Breast epithelium (tissue), 4 donors: ENCODE results near the gene NAV2. TPM values are rescaled to one million over a fixed set of nuclear protein-coding genes. Genes with fewer than 3 reads are reported as not detected.
A peak's percentile ranks its signal among the peaks of the same experiment; 100 is the strongest.

Experiments
- DNase-seq, 2 donors: peaks; one replicate each; pipeline ENCODE4 v3.0.0-alpha.2; 2019; ENCODE audit warnings: low spot score in 2 of 2
- H3K27ac ChIP-seq, 2 donors: fragments of 200-600 bp; sonication (generic) in 1 of 2; one replicate each; pipeline ENCODE4 v1.5.1; 2016 to 2019; ENCODE audit warnings: mild to moderate bottlenecking in 1 of 2
- H3K27me3 ChIP-seq, 2 donors: fragments of 200-600 bp; sonication (generic) in 1 of 2; one replicate each; pipeline versions ENCODE4 v1.5.1 to v1.6.0; 2017 to 2019; ENCODE audit warnings: control low read depth in 1 of 2, mild to moderate bottlenecking in 1 of 2
- H3K36me3 ChIP-seq: fragments of 200-600 bp; one replicate; pipeline ENCODE4 v1.5.1; 2019
- H3K4me1 ChIP-seq, 2 donors: fragments of 200-600 bp; sonication (generic); one replicate each; pipeline ENCODE4 v1.5.1; 2016 to 2019; ENCODE audit warnings: control low read depth in 1 of 2
- H3K4me3 ChIP-seq, 3 donors: fragments of 200-600 bp; sonication (generic); 1 replicate in 2 of 3; 2 replicates in 1 of 3; pipeline ENCODE4 v1.5.1; 2016 to 2019; ENCODE audit warnings: mild to moderate bottlenecking in 3 of 3, moderate library complexity in 2 of 3
- H3K9me3 ChIP-seq, 2 donors: fragments of 200-600 bp; sonication (generic) in 1 of 2; one replicate each; pipeline ENCODE4 v1.5.1; 2016 to 2019; ENCODE audit warnings: control low read depth in 1 of 2
- POLR2A ChIP-seq: fragments of 450-650 bp; IDR thresholded peaks from one replicate; pipeline ENCODE4 v1.6.1; 2016; ENCODE audit warnings: antibody characterized with exemption, mild to moderate bottlenecking, moderate library complexity
- POLR2AphosphoS5 ChIP-seq, 3 donors: sonication (generic); formaldehyde crosslinking; IDR thresholded peaks; one replicate each; pipeline ENCODE4 v1.6.1; 2017; ENCODE audit warnings: antibody characterized with exemption in 3 of 3
- intact Hi-C: fragments of 100-400 bp; cut with DNase I; formaldehyde crosslinking; loops from one replicate; pipeline ENCODE4 v1.15.1; 2023; ENCODE audit warnings: low total_unique reads
- total RNA-seq, 3 donors: library from RNA; depleted of rRNA; stranded (reverse); fragments of >200 nt; gene quantifications; one replicate each; pipeline ENCODE4 v1.1.0, GENCODE V29; 2016
- TF ChIP-seq, protein P1 (sequence below), 3 donors: fragments of 450-650 bp; IDR thresholded peaks; one replicate each; pipeline ENCODE4 v1.5.1; 2016 to 2017; ENCODE audit warnings: antibody characterized with exemption in 3 of 3, mild to moderate bottlenecking in 3 of 3, moderate library complexity in 3 of 3

Gene NAV2
- total RNA-seq, 3 donors from 2014 or later, result 28.2 to 61.8 (median 31.4) TPM

DNA sequence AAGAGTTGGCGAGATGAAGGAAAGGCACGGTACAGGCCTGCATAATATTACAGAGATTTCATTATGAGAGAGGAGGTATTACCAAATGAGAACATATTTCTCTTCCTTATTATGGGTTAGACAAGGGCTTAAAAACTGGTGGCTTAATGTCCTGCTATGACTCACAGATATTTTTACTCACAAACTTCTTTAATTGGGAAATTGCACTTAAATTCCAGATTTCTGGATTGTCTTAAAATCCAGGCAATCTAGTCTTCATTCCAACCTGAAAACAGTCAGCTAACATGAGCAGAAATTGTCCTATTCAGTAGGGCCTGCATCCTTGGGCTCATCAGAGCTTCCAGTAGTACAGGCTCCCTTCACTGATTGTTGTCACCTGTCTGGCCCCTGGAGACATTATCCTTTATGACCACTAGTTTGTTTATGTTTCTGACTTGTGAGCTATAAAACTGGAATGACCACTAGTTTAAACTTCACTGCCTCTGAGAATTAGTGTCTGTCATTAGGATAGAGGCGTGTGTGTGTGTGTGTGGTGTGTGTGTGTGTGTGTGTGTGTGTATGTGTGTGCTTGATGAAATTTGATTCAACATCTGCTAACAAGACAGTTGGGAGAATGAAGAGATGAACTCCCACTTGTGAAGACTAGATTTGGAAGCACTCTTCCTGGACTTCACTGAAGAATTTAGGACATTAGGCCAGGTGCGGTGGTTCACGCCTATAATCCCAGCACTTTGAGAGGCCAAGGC lies 422.5 kb downstream of the NAV2 start:
- TF ChIP-seq POLR2A (no peak), POLR2AphosphoS5 (IDR thresholded peaks at IDR 0.05) (no peak)
- TF ChIP-seq, protein P1, sequence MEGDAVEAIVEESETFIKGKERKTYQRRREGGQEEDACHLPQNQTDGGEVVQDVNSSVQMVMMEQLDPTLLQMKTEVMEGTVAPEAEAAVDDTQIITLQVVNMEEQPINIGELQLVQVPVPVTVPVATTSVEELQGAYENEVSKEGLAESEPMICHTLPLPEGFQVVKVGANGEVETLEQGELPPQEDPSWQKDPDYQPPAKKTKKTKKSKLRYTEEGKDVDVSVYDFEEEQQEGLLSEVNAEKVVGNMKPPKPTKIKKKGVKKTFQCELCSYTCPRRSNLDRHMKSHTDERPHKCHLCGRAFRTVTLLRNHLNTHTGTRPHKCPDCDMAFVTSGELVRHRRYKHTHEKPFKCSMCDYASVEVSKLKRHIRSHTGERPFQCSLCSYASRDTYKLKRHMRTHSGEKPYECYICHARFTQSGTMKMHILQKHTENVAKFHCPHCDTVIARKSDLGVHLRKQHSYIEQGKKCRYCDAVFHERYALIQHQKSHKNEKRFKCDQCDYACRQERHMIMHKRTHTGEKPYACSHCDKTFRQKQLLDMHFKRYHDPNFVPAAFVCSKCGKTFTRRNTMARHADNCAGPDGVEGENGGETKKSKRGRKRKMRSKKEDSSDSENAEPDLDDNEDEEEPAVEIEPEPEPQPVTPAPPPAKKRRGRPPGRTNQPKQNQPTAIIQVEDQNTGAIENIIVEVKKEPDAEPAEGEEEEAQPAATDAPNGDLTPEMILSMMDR (IDR thresholded peaks at IDR 0.05), result no peak
- Histone ChIP-seq H3K9me3 (no peaks in the 10 kb centered on the region), H3K27ac (peak overlapping the region in 1 of 2 donors; percentile 15), H3K4me1 (no peaks in the 10 kb centered on the region), H3K27me3 (no peaks in the 10 kb centered on the region), H3K36me3 (no peaks in the 10 kb centered on the region), H3K4me3 (no peak overlapping the region)
- intact Hi-C loops, result no loop called here
- DNase-seq, result no peak

GRCh38 chr11:20137637-20138036 lies 425.0 kb downstream of the NAV2 start:
- intact Hi-C loops, result no loop called here
- H3K4me1 ChIP-seq, result no peaks in the 10 kb centered on the region
- TF ChIP-seq, protein P1 (IDR thresholded peaks at IDR 0.05), result no peak
- TF ChIP-seq POLR2A (no peak), POLR2AphosphoS5 (IDR thresholded peaks at IDR 0.05) (no peak)
- no peak overlapping the region for H3K27ac ChIP-seq
- DNase-seq, result no peak
- H3K9me3 ChIP-seq, result no peaks in the 10 kb centered on the region
- H3K36me3 ChIP-seq, result no peaks in the 10 kb centered on the region
- H3K4me3 ChIP-seq, result no peak overlapping the region
- H3K27me3 ChIP-seq, result no peaks in the 10 kb centered on the region

DNA sequence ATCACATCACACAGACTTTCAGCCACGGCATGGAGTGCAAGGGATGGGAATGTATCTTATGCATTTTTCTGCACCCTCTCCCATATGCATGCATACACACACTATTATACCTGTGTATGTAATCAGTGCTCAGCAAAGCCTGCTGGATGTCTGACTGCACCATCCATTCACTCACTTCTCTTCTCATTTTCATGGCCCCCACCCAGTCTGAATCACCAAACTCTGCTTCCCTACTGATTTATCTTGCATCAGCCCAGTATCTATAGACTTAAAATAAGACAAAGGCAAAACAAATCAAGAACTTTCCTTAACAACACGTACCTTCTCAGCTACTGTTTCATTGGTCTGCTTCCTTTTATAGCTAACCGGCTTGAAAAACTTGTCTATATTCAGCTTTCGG lies 426.1 kb downstream of the NAV2 start:
- Histone ChIP-seq H3K9me3 (no peaks in the 10 kb centered on the region), H3K36me3 (no peaks in the 10 kb centered on the region), H3K27me3 (no peaks in the 10 kb centered on the region), H3K27ac (no peak overlapping the region), H3K4me1 (no peaks in the 10 kb centered on the region), H3K4me3 (no peak overlapping the region)
- no peak for DNase-seq
- intact Hi-C loops, result no loop called here
- TF ChIP-seq, protein P1 (IDR thresholded peaks at IDR 0.05), result no peak
- TF ChIP-seq POLR2AphosphoS5 (IDR thresholded peaks at IDR 0.05), result no peak
- no peak for TF ChIP-seq POLR2A

DNA sequence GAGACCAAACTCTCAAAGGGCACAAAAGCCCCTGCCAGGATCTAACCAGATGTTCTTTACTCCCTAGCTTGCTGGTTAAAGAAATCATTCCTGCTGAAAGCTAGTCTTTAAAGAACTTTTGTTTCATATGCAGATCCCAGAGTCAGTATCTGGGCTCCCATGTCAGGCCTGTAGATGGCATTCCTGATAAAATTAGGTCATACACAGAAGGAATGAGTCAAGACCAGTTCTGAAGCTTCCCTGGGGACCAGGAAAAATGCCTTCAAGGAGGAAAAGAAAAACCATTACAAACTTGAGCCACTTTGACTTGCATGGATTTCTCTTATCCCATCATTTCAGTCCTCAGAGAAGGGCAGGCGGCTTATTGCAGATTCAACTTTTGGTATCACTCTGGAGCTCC lies 441.7 kb downstream of the NAV2 start:
- no peak for DNase-seq
- Histone ChIP-seq H3K9me3 (no peaks in the 10 kb centered on the region), H3K27me3 (peaks cover 11 to 54% of the 10 kb centered on the region in 2 donors), H3K4me3 (no peak overlapping the region), H3K27ac (no peak overlapping the region), H3K36me3 (no peaks in the 10 kb centered on the region), H3K4me1 (no peaks in the 10 kb centered on the region)
- intact Hi-C loops, result no loop called here
- TF ChIP-seq POLR2AphosphoS5 (IDR thresholded peaks at IDR 0.05) (no peak), POLR2A (no peak)
- TF ChIP-seq, protein P1 (IDR thresholded peaks at IDR 0.05), result no peak

DNA sequence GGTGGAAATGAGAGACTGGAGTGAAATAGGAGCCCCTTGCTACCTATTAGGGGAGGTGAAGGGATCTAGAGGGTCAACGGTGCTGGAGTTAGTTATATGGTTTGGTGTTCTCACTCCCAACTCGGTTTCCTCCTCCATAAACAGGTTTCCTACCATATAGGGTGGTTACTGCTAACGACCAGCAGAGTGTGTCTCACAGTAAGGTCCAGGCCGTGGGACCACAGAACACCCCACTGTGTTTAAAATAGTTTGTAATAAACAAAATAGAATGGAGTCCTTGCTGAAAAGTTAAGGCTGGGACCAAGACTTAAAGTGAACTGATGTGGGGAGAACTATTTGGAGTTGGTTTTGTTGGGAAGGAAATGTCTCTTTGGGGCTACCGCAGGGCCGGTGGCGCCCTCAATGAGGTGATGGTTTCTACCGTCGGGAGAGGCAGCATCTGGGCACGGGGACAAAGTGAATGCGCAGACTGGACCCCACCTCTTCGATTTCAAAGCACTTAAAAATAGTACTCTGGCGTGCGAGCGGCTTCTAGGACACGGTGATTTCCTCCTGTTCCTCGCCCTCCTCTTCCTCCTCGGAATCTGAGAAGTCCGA lies 443.1 kb downstream of the NAV2 start:
- DNase-seq, result no peak
- intact Hi-C loops, result no loop called here
- Histone ChIP-seq H3K36me3 (no peaks in the 10 kb centered on the region), H3K4me1 (no peaks in the 10 kb centered on the region), H3K9me3 (no peaks in the 10 kb centered on the region), H3K27ac (no peak overlapping the region), H3K27me3 (peaks cover 18 to 68% of the 10 kb centered on the region in 2 donors), H3K4me3 (peak overlapping the region in 1 of 3 donors; percentile 52)
- TF ChIP-seq POLR2AphosphoS5 (IDR thresholded peaks at IDR 0.05), result no peak
- TF ChIP-seq POLR2A, result no peak
- TF ChIP-seq, protein P1 (IDR thresholded peaks at IDR 0.05), result no peak
